ENCODE results near the gene COPS3. TPM values are rescaled to one million over a fixed set of nuclear protein-coding genes. Genes with fewer than 3 reads are reported as not detected.

Gene COPS3
- total and polyA plus RNA-seq, 4 donors: 32.9 to 63.3 (median 50.2) TPM

DNA sequence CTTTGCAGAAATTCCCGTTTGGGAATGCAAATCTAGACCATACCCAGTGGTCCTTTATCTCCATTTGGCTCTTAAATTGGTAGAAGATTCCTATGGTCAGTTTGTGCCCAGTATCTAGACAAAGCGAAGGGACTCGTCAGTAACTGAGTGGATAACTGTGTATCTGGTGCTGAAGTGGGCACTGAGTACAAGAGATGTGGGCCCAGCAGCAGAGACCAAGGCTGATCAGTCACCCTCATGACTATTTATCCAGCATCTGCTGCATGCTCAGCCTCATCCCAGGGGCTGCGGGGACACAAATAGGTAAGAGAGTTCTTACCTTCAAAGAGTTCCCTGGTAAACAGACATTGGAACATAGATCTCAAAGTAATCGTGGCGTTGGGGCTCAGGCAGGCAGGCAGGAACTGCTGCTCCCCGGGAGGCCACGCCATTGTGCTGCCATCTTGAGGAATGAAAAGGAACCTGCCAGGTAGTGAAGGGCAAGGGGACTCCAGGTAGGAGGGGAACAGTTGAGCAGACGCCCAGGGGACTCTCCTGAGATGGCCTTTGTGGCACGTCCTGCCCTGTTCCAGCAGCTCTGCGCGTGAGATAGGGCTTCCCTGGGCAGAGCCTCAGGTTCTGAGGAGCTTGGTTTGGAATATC is 32.4 kb upstream of the COPS3 start:
- Histone ChIP-seq H3K27me3 (ENCODE audit: control insufficient read depth in 3 of 3, insufficient read depth in 3 of 3, low read length in 2 of 3) (no peaks in the 10 kb centered on the region), H3K4me3 (no peak overlapping the region), H3K9me3 (ENCODE audit: control insufficient read depth in 4 of 4, insufficient read depth in 3 of 4, low read length in 3 of 4) (no peaks in the 10 kb centered on the region), H3K27ac (ENCODE audit: low read depth in 1 of 2, low read length in 1 of 2) (no peak overlapping the region), H3K9ac (ENCODE audit: insufficient read depth in 1 of 2, low read length in 2 of 2) (no peak overlapping the region), H3K36me3 (ENCODE audit: control insufficient read depth in 4 of 4, insufficient read depth in 4 of 4, low read length in 4 of 4) (peaks cover 0 to 7% (median 2%) of the 10 kb centered on the region in 4 donors), H3K4me1 (ENCODE audit: control insufficient read depth in 5 of 5, insufficient read depth in 5 of 5, low read length in 5 of 5) (no peaks in the 10 kb centered on the region)
- 57 to 66% methylated on average over 12 of the region's 12 CpGs for WGBS, 2 donors
- DNase-seq: peak; percentile 23 to 54 (median 40)
- ATAC-seq (ENCODE audit: insufficient read depth, low FRiP score): peak; percentile 77
- TF ChIP-seq, protein P1, sequence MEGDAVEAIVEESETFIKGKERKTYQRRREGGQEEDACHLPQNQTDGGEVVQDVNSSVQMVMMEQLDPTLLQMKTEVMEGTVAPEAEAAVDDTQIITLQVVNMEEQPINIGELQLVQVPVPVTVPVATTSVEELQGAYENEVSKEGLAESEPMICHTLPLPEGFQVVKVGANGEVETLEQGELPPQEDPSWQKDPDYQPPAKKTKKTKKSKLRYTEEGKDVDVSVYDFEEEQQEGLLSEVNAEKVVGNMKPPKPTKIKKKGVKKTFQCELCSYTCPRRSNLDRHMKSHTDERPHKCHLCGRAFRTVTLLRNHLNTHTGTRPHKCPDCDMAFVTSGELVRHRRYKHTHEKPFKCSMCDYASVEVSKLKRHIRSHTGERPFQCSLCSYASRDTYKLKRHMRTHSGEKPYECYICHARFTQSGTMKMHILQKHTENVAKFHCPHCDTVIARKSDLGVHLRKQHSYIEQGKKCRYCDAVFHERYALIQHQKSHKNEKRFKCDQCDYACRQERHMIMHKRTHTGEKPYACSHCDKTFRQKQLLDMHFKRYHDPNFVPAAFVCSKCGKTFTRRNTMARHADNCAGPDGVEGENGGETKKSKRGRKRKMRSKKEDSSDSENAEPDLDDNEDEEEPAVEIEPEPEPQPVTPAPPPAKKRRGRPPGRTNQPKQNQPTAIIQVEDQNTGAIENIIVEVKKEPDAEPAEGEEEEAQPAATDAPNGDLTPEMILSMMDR (IDR thresholded peaks at IDR 0.05; ENCODE audit: control extremely low read depth, extremely low read depth): peak; percentile 19

DNA sequence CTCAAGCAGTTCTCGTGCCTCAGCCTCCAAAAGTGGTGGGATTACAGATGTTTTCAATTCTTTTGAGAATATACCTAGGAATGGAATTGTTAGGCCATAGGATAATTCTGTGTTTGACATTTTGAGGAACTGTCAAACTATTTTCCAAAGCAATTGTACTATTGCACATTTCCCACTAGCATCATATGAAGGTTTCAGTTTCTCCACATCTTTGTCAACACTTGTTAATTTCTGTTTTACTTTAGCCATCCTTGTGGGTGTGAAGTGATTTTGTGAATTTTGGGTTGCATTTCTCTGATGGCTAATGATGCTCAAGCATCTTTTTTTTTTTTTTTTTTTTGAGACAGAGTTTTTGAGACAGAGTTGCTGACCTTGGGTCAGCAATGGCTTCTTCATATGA is 28.3 kb upstream of the COPS3 start:
- Histone ChIP-seq H3K9ac (ENCODE audit: insufficient read depth in 1 of 2, low read length in 2 of 2) (no peak overlapping the region), H3K9me3 (ENCODE audit: control insufficient read depth in 4 of 4, insufficient read depth in 3 of 4, low read length in 3 of 4) (no peaks in the 10 kb centered on the region), H3K4me3 (no peak overlapping the region), H3K36me3 (ENCODE audit: control insufficient read depth in 4 of 4, insufficient read depth in 4 of 4, low read length in 4 of 4) (peaks cover 0 to 5% (median 2%) of the 10 kb centered on the region in 4 donors), H3K27me3 (ENCODE audit: control insufficient read depth in 3 of 3, insufficient read depth in 3 of 3, low read length in 2 of 3) (no peaks in the 10 kb centered on the region), H3K4me1 (ENCODE audit: control insufficient read depth in 5 of 5, insufficient read depth in 5 of 5, low read length in 5 of 5) (peaks cover 0 to 3% (median 0%) of the 10 kb centered on the region in 5 donors), H3K27ac (ENCODE audit: low read depth in 1 of 2, low read length in 1 of 2) (no peak overlapping the region)
- DNase-seq (no peak), ATAC-seq (ENCODE audit: insufficient read depth, low FRiP score) (no peak)
- 93 to 100% methylated on average over 1 of the region's 1 CpG for WGBS, 2 donors
- TF ChIP-seq, protein P1 (IDR thresholded peaks at IDR 0.05; ENCODE audit: control extremely low read depth, extremely low read depth): no peak

DNA sequence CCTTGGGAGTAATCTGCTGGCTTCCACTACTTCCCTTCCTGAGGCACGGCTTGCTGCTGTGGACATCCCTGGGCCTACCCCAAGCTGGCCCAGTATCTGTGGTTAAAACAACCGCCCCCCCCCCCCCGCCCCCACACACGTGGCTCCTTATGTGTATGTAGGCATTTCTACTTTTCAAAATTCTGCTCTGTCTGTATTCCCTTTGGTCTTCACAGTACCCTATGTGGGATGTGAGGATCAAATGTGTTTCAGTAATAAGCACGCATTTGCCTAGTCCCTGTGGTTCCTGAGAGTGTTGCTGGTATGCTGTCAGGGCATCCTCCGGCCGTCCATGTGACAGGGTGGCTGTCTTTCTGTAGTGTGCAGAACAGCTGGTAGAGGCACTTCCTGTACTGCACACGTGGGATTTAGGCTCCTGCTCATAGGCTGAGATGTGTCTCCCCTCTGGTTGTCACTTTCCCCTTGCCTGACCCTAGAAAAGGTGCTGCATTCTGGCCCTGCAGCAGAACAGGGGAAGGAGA is 24.3 kb upstream of the COPS3 start:
- Histone ChIP-seq H3K27ac (ENCODE audit: low read depth in 1 of 2, low read length in 1 of 2) (no peak overlapping the region), H3K36me3 (ENCODE audit: control insufficient read depth in 4 of 4, insufficient read depth in 4 of 4, low read length in 4 of 4) (no peaks in the 10 kb centered on the region), H3K9ac (ENCODE audit: insufficient read depth in 1 of 2, low read length in 2 of 2) (no peak overlapping the region), H3K4me3 (no peak overlapping the region), H3K9me3 (ENCODE audit: control insufficient read depth in 4 of 4, insufficient read depth in 3 of 4, low read length in 3 of 4) (no peaks in the 10 kb centered on the region), H3K4me1 (ENCODE audit: control insufficient read depth in 5 of 5, insufficient read depth in 5 of 5, low read length in 5 of 5) (peaks cover 1 to 7% (median 4%) of the 10 kb centered on the region in 5 donors), H3K27me3 (ENCODE audit: control insufficient read depth in 3 of 3, insufficient read depth in 3 of 3, low read length in 2 of 3) (no peaks in the 10 kb centered on the region)
- WGBS, 2 donors: 19 to 40% methylated on average over 8 of the region's 8 CpGs
- DNase-seq (peak; percentile 22 to 46 (median 29)), ATAC-seq (ENCODE audit: insufficient read depth, low FRiP score) (no peak)
- TF ChIP-seq, protein P1 (IDR thresholded peaks at IDR 0.05; ENCODE audit: control extremely low read depth, extremely low read depth): no peak

Data from lung (tissue), 12 donors.